Hematopoietic multipotent progenitor cell treated with erythropoietin and hydrocortisone succinate and interleukin-3 and kit ligand, for 17 days (in vitro differentiated cells): ENCODE measurements around the gene CCSER1.
"Not testable (repeated sequence)": the region's sequence is repeated elsewhere in the genome, so short reads cannot be mapped to it uniquely, and the experiment has no call there.

Experiments
- DNase-seq: peaks from one replicate; pipeline ENCODE4 v3.0.0-alpha.2; 2015; ENCODE audit warnings: low spot score

Gene CCSER1

GRCh38 chr4:91170768-91171167 is 1043.6 kb downstream of the CCSER1 start:
- no peak for DNase-seq

- DNase-seq: no peak
These were observed 1044.0 kb downstream of the CCSER1 start for GRCh38 chr4:91171217-91171616.

GRCh38 chr4:91185061-91185460 is 1057.9 kb downstream of the CCSER1 start:
- not testable (repeated sequence) for DNase-seq

GRCh38 chr4:91198951-91199350 is 1071.8 kb downstream of the CCSER1 start:
- DNase-seq: no peak

- no peak for DNase-seq
These were observed 1080.3 kb downstream of the CCSER1 start for GRCh38 chr4:91207535-91207934.

- no peak for DNase-seq
These were observed 1085.0 kb downstream of the CCSER1 start for GRCh38 chr4:91212211-91212610.

GRCh38 chr4:91217831-91218403 is 1090.7 kb downstream of the CCSER1 start:
- DNase-seq: not testable (repeated sequence)

- DNase-seq: no peak
These were observed 1093.1 kb downstream of the CCSER1 start for GRCh38 chr4:91220315-91220714.

- no peak for DNase-seq
These were observed 1094.8 kb downstream of the CCSER1 start for GRCh38 chr4:91222014-91222413.

GRCh38 chr4:91226867-91227266 is 1099.7 kb downstream of the CCSER1 start:
- no peak for DNase-seq

- no peak for DNase-seq
These were observed 1101.5 kb downstream of the CCSER1 start for GRCh38 chr4:91228659-91229058.

GRCh38 chr4:91233164-91233563 is 1106.0 kb downstream of the CCSER1 start:
- DNase-seq: no peak

- no peak for DNase-seq
These were observed 1115.9 kb downstream of the CCSER1 start for GRCh38 chr4:91243132-91243531.

- DNase-seq: no peak
These were observed 1128.8 kb downstream of the CCSER1 start for GRCh38 chr4:91256043-91256442.

GRCh38 chr4:91256751-91257150 is 1129.6 kb downstream of the CCSER1 start:
- no peak for DNase-seq

GRCh38 chr4:91257721-91258120 is 1130.5 kb downstream of the CCSER1 start:
- DNase-seq: no peak

GRCh38 chr4:91258326-91258725 is 1131.1 kb downstream of the CCSER1 start:
- DNase-seq: no peak

- no peak for DNase-seq
These were observed 1140.3 kb downstream of the CCSER1 start for GRCh38 chr4:91267543-91267942.

GRCh38 chr4:91268481-91268880 is 1141.3 kb downstream of the CCSER1 start:
- DNase-seq: not testable (repeated sequence)

GRCh38 chr4:91268913-91269312 is 1141.7 kb downstream of the CCSER1 start:
- no peak for DNase-seq

GRCh38 chr4:91279899-91280298 is 1152.7 kb downstream of the CCSER1 start:
- no peak for DNase-seq

- DNase-seq: no peak
These were observed 1153.5 kb downstream of the CCSER1 start for GRCh38 chr4:91280551-91281290.

- no peak for DNase-seq
These were observed 1155.0 kb downstream of the CCSER1 start for GRCh38 chr4:91282217-91282616.

- DNase-seq: no peak
These were observed 1156.6 kb downstream of the CCSER1 start for GRCh38 chr4:91283726-91284230.
